ENCODE measurements around the gene CRK.
"Not testable (repeated sequence)": the region's sequence is repeated elsewhere in the genome, so short reads cannot be mapped to it uniquely, and the experiment has no call there.

Gene CRK

DNA sequence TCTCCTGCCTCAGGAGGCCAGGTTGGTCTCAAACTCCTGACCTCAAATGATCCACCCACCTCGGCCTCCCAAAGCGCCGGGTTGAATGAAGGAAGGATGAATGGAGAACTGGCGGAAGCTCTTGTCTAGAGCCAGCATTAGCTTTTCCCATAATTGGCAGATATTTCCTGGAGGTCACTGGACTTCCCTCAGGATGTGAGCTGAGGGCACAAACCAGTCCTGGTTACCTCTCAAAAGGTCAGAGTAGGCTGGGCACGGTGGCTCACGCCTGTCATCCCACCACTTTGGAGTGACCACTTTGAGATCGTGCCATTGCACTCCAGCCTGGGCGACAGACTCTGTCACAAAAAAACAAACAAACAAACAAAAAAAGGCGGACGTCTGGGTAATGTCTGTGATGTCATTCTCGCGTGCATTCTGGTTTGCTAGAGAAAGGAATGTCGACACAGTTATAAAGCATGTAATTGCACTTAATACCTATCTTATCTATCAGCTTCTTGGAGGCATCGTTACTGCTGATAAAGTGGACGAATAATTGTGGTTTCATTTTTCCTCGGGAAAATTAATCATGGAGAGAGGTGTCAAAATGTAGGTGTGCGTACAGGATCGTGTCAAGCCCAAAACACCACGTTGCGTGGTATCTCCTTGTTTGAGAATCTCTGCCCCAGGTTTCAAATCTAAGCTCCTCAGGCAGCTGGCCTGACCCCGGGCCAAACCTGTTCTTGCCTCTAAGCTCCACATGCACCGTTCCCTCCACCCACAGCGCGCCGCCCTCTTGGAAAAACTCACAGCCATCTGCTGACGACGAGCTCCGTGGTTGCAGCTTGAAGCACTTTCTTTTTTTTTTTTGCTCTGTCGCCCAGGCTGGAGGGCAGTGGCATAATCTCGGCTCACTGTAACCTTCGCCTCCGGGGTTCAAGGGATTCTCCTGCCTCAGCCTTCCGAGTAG is 6.4 kb upstream of the CRK start:
- DNase-seq: no peak

DNA sequence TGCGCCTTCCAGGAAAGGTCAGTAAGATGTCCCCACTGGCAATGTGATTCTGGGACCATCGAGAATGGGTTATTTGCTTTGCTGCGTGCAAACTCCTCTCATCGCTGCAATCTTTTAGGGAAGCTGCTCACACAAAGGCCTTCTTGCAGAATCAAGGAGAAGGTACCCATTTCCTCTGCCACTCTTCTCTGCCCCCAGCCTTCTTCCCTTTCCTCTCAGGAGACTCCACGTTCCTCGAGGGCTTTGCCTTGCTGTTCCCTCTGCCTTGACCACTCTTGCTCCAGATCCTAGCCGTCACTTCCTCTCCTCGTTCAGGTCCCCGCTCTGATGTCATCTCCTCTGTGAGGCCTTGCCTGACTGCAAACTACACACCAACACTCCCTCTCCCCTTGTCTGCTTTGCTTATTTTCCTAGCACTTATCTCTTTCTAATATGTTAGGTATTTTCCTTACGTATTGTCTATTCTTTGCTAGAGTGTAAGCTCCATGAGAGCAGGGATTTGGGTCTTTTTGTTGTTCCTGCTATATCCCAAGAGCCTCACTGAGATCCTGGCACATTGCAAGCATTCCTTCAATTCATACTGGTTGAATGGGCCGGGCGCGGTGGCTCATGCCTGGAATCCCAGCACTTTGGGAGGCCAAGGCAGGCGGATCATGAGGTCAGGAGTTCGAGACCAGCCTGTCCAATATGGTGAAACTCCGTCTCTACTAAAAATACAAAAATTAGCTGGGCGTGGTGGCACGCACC is 5.3 kb upstream of the CRK start:
- no peak for DNase-seq

GRCh38 chr17:1460233-1460632 is 4.2 kb upstream of the CRK start:
- no peak for DNase-seq

DNA sequence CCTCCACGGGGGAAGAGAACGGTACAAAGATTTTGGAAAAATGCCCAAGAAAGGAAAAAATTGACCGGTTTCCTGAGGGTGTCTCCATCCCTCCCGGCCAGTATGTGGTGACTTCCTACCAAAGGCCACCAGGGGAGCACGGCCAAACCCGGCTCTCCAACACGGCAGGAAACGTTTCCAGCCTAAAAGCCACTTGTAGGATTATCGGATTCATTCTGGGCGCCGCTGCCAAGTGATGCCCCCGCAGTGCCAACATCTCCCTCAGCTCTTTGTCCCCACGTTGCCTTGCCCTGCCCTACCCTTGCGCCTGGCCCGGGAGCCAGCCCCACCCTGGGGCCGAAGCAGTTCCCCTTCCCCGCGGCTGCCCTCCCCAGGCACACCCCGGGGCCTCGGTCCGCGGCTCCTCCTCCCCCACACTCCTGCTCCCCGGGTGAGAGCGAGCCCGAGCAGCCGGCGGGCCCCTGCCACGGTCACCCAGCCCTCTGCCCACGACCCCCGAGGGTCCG is 688 bp downstream of the CRK start:
- peak; percentile 11 for DNase-seq

DNA sequence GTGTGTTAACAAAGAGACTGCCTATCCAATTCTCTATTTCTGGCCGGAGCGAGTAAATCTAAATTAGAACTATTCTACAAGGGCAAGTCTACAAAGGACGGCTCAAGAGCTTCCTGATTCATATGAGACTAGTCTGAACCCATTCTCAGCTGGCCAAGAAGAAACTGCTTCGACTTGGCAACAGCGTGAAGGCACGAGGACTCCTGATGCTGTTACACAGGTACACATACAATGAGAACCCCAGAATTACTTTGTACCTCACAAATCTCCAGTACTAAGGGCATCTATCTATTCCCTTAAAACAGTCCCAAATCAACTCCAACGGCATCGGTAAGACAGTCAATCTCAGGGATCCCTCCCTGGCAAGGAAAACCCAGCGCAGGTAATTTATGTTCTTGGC is 1.5 kb downstream of the CRK start:
- no peak for DNase-seq

- DNase-seq: not testable (repeated sequence)
These were observed 2.3 kb downstream of the CRK start for GRCh38 chr17:1453694-1454093.

- no peak for DNase-seq
These were observed 3.2 kb downstream of the CRK start for GRCh38 chr17:1452836-1453235.

- DNase-seq: not testable (repeated sequence)
These were observed 5.8 kb downstream of the CRK start for GRCh38 chr17:1450261-1450660.

GRCh38 chr17:1449412-1449967 is 6.5 kb downstream of the CRK start:
- no peak for DNase-seq

GRCh38 chr17:1447052-1447451 is 9.0 kb downstream of the CRK start:
- no peak for DNase-seq

- no peak for DNase-seq
These were observed 9.8 kb downstream of the CRK start for GRCh38 chr17:1446201-1446600.

DNA sequence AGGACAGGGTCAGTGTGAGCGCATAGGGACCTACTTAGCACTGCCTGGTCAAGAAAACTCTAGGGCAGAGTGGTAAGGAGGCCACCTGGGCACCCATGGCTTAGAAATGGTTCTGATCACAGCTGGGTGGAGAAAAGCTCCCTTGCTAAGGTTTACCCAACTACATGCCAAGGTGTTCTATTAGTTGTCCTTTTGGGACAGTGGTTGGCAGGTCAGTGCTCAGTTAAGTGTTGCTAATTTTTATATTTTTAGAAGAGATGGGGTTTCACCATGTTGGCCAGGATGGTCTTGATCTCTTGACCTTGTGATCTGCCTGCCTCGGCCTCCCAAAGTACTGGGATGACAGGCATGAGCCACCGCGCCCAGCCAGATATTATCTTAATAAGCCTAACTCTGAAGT is 10.3 kb downstream of the CRK start:
- not testable (repeated sequence) for DNase-seq

GRCh38 chr17:1442721-1443120 is 13.3 kb downstream of the CRK start:
- not testable (repeated sequence) for DNase-seq

GRCh38 chr17:1442187-1442586 is 13.8 kb downstream of the CRK start:
- no peak for DNase-seq

DNA sequence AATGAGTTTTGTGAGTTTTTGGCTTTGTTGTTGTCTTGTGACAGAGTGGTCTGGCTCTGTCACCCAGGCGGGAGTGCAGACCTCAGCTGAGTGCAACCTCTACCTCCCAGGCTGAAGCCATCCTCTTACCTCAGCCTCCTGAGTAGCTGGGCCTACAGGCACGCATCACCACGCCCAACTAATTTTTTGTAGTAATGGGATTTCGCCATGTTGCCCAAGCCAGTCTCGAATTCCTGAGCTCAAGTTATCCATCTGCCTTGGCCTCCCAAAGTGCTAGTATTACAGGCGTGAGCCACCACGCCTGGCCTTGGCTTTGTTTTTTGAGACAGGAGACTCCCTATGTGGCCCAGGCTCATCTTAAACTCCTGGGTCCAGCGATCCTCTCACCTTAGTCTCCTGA is 15.1 kb downstream of the CRK start:
- DNase-seq: no peak

- DNase-seq: no peak
These were observed 17.4 kb downstream of the CRK start for GRCh38 chr17:1438593-1439083.

DNA sequence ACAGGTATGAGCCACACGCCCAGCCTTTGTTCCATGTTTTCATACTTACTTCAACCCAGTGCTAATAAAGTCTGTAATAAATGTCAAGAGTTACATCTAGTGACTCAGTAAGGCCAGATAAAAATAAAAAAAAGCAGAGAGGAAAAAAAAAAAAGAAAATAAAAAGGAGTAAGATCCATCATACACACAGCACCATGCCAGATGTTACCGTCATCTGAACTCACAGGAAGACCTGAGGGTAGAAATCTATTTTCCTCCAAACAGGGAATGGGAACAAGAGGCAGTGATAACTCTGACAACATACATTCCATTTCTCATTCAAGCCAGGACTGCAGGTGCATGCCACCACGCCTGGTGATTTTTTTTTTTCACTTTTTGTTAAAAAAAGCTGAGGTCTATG is 20.7 kb downstream of the CRK start:
- DNase-seq: no peak

DNA sequence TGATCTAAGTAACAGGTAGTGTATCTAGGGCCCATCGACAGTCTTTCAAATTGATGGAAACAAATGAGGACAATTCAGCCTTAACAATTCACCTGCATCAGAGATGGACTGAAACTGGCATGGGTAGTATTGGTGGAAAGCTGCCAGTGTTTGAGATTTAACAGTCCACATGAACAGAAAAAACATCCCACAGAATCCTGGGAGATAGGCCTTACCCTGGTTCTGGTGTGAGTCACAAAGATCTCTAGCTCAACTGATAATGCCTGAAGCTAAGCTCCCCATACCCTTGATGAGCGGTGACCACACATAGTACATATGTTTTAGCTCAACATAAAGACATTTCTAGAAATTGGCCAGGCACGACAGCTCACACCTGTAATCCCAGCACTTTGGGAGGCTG is 21.9 kb downstream of the CRK start:
- no peak for DNase-seq

- DNase-seq: no peak
These were observed 24.4 kb downstream of the CRK start for GRCh38 chr17:1431631-1432104.

DNA sequence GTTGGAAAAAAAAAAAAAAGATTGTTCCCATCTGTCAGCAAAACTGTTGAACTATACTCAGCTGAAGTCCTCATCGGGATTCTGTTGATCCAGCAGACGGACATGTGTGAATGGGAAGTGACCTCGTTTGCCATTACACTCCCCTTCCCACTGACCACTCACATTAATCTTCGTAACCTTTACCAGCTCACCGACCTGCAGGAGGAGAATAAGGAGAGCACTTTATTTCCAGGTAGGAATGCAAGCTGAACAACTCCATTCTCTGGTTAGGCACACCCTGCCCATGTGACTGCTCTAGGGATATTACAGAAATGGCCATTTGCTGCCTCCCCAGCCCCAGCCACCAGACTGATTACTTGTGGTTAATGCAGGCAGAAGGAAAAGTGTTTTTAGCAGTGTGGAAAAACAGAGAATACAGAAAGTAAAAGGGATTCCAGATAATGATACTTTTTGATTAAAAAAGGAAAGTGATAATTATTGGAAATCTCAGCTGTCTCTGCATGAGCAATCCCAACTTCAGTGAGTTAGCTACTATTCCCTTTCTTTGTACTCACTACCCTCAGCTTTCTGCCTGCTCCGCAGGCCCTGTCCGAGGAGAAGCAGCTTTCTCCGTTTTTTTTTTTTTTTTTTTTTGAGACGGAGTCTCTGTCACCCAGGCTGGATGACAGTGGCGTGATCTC is 32.4 kb downstream of the CRK start:
- DNase-seq: no peak

GRCh38 chr17:1422885-1423284 is 33.1 kb downstream of the CRK start:
- DNase-seq: no peak

DNA sequence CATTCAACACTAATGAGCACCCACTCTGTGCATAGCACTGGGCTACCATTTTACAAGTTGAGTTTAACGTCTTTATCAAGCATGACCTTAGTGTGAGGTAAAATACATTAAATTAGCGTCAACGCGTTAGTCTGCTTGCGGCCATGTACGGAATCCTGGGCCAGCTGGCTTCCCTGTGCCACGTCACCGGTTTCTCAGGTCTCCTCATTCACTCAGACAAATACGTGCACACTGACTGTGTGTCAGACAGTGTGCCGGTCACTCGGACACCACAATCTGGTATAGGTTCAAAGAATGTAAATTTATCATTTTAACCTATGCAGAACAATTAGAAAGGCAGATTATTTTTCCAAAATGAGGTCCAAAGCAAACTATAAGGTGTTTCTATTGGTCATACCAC is 34.6 kb downstream of the CRK start:
- DNase-seq: no peak

DNA sequence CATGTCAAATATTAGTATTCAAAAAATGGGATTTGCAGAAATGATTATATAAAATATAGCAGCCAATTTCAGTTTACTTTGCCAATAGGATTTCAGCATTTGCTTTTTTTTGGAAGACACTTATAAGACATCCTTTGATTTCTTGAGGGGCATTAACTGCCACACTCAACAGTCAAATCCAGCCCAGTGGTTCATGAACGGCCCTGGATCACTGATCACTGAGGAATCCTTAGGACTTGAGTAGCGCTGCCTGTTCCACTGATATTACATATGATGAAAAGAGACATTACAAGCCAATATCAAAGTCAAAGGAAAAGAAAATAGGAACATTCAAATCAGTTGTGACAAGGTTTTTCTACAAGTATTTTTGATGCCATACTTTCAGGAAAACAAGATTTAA is 35.1 kb downstream of the CRK start:
- DNase-seq: no peak
